GM12892 (cell line): ENCODE measurements around the gene SLC5A2.

Source experiments
- POLR2A ChIP-seq: IDR thresholded peaks from 2 replicates; pipeline ENCODE4 v1.6.1; 2011; ENCODE audit warnings: low read depth, low read length, control low read depth
- POLR2AphosphoS5 ChIP-seq: IDR thresholded peaks from 2 replicates; pipeline ENCODE4 v1.6.1; 2011; ENCODE audit warnings: low read depth, low read length, control low read depth
- TAF1 ChIP-seq: IDR thresholded peaks from 2 replicates; pipeline ENCODE4 v1.6.1; 2011; ENCODE audit warnings: low read depth, mild to moderate bottlenecking, control low read depth, low read length, borderline replicate concordance

DNA sequence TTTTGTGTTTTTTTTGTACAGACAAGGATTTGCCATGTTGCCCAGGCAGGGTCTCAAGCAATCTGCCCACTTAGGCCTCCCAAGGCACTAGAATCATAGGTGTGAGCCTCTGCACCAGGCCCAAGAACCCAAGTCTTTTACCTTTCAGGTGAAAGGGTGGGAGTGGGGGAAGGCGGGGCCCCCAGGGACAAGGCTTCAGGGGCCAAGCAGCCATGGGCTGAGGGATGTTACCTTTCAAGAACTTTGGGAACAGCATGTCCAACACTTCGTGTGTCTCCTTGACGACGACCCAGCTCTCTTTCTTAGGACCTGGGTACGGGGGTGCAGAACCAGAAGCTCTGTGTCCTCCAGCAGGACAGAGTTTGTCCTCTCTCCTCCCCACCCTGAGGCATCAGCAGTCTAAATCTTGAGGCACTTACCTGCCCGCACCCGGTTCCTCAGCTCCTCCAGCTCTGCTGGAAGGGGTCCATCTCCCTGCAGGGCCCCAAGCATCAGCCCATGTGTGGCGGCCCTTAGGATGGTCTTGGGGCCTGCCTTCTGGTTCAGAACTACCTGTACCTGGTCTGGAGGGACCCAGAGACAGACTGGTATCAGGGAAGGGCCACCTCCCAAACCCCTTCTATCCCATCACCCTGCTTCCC, 9.0 kb downstream of the SLC5A2 start:
- TF ChIP-seq POLR2A (no peak), POLR2AphosphoS5 (no peak), TAF1 (no peak)
